SU-DHL-6 (cell line): ENCODE results near the gene MAP3K2.

Experiments
- H2AFZ ChIP-seq: fragments of 200-600 bp; sonication (generic); 2 replicates; pipeline ENCODE4 v1.6.1; 2014; ENCODE audit warnings: low read depth, mild to moderate bottlenecking, moderate library complexity, mixed read lengths, antibody characterized with exemption, low read length; ENCODE audit not compliant: severe bottlenecking
- H3F3A ChIP-seq: fragments of 200-600 bp; shearing (Covaris generic); 2 replicates; pipeline ENCODE4 v1.6.0; 2016; ENCODE audit warnings: antibody characterized with exemption, mild to moderate bottlenecking; ENCODE audit not compliant: insufficient read depth
- H3K27ac ChIP-seq: fragments of 200-600 bp; sonication (generic); 2 replicates; pipeline ENCODE4 v1.5.1; 2016; ENCODE audit warnings: low read depth, mild to moderate bottlenecking, low read length, moderate library complexity, mixed read lengths
- H3K27me3 ChIP-seq: fragments of 200-600 bp; sonication (generic), shearing (Covaris generic); 2 replicates; pipeline ENCODE4 v1.6.0; 2014; ENCODE audit warnings: mild to moderate bottlenecking, low read length
- H3K36me3 ChIP-seq: fragments of 200-600 bp; sonication (generic); 2 replicates; pipeline ENCODE4 v1.6.1; 2014; ENCODE audit warnings: mild to moderate bottlenecking, low read length, mixed read lengths
- H3K4me2 ChIP-seq: fragments of 300-600, 200-600 bp; shearing (Covaris generic), sonication (generic); 2 replicates; pipeline ENCODE4 v1.6.0; 2014; ENCODE audit warnings: low read length, low read depth, mild to moderate bottlenecking; ENCODE audit not compliant: poor library complexity, severe bottlenecking
- H3K4me3 ChIP-seq: fragments of 200-600 bp; sonication (generic); 2 replicates; pipeline ENCODE4 v1.5.1; 2014; ENCODE audit warnings: antibody characterized with exemption, low read length, mild to moderate bottlenecking, mixed read lengths; ENCODE audit not compliant: insufficient read depth, poor library complexity, severe bottlenecking
- H3K79me2 ChIP-seq: fragments of 200-600 bp; sonication (generic); 2 replicates; pipeline ENCODE4 v1.6.1; 2014; ENCODE audit warnings: mild to moderate bottlenecking, low read length, moderate library complexity; ENCODE audit not compliant: insufficient read depth
- H3K9ac ChIP-seq: fragments of 200-600 bp; sonication (generic); 2 replicates; pipeline ENCODE4 v1.7.0; 2014; ENCODE audit warnings: mild to moderate bottlenecking, low read length
- H3K9me2 ChIP-seq: fragments of 200-600 bp; sonication (generic); replicated peaks from 2 replicates; pipeline ENCODE4 v1.6.1; 2014; ENCODE audit warnings: low read length; ENCODE audit not compliant: insufficient read depth
- H3K9me3 ChIP-seq: fragments of 200-600 bp; sonication (generic); 2 replicates; pipeline ENCODE4 v1.6.1; 2014; ENCODE audit warnings: low read length, mixed read lengths; ENCODE audit not compliant: insufficient read depth
- H4K20me1 ChIP-seq: fragments of 200-600 bp; sonication (generic); 2 replicates; pipeline ENCODE4 v1.6.1; 2014; ENCODE audit warnings: low read depth, mild to moderate bottlenecking, antibody characterized with exemption, low read length, moderate library complexity, mixed read lengths
- CTCF ChIP-seq: fragments of 200-600 bp; sonication (generic); IDR thresholded peaks from one replicate; pipeline ENCODE4 v1.5.1; 2017; ENCODE audit warnings: antibody characterized with exemption, mild to moderate bottlenecking, low read length, moderate library complexity; ENCODE audit not compliant: insufficient read depth, poor library complexity, severe bottlenecking
- EZH2phosphoT487 ChIP-seq: fragments of 200-600 bp; sonication (generic), shearing (Covaris generic); conservative IDR thresholded peaks from 2 replicates; pipeline ENCODE4 v1.6.1; 2018; ENCODE audit warnings: mild to moderate bottlenecking, antibody characterized with exemption, low read length, moderate library complexity, mixed read lengths

Gene MAP3K2

GRCh38 chr2:127419448-127420038, 31.8 kb upstream of the MAP3K2 start:
- no peaks in the 10 kb centered on the region for H3K36me3 ChIP-seq
- no peak overlapping the region for H2AFZ ChIP-seq
- no peaks in the 10 kb centered on the region for H3K27me3 ChIP-seq
- H3K4me2 ChIP-seq = no peak overlapping the region
- H3K79me2 ChIP-seq = no peaks in the 10 kb centered on the region
- TF ChIP-seq CTCF (no peak), EZH2phosphoT487 (no peak)
- no peaks in the 10 kb centered on the region for H3K9me2 ChIP-seq
- no peaks in the 10 kb centered on the region for H4K20me1 ChIP-seq
- H3K9me3 ChIP-seq = no peaks in the 10 kb centered on the region
- H3K4me3 ChIP-seq = no peak overlapping the region
- no peak overlapping the region for H3K9ac ChIP-seq
- no peaks in the 10 kb centered on the region for H3F3A ChIP-seq
- no peak overlapping the region for H3K27ac ChIP-seq

DNA sequence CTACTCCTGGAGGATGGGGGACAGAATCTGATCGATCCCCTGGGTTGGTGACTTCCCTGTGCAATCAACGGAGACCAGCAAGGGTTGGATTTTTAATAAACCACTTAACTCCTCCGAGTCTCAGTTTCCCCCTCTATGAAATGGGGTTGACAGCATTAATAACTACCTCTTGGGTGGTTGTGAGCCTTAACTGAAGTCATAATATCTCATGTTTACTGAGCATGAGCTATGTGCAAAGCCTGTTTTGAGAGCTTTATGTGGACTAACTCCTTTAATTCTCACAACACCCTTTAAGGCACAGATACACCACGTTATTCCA, 31.3 kb upstream of the MAP3K2 start:
- no peak overlapping the region for H3K9ac ChIP-seq
- TF ChIP-seq CTCF = no peak
- no peak for TF ChIP-seq EZH2phosphoT487
- no peaks in the 10 kb centered on the region for H3K9me2 ChIP-seq
- H3F3A ChIP-seq = no peaks in the 10 kb centered on the region
- no peak overlapping the region for H2AFZ ChIP-seq
- no peak overlapping the region for H3K4me2 ChIP-seq
- no peaks in the 10 kb centered on the region for H3K36me3 ChIP-seq
- no peaks in the 10 kb centered on the region for H3K79me2 ChIP-seq
- H3K4me3 ChIP-seq = no peak overlapping the region
- H3K27ac ChIP-seq = no peak overlapping the region
- H3K9me3 ChIP-seq = no peaks in the 10 kb centered on the region
- H3K27me3 ChIP-seq = no peaks in the 10 kb centered on the region
- H4K20me1 ChIP-seq = no peaks in the 10 kb centered on the region

DNA sequence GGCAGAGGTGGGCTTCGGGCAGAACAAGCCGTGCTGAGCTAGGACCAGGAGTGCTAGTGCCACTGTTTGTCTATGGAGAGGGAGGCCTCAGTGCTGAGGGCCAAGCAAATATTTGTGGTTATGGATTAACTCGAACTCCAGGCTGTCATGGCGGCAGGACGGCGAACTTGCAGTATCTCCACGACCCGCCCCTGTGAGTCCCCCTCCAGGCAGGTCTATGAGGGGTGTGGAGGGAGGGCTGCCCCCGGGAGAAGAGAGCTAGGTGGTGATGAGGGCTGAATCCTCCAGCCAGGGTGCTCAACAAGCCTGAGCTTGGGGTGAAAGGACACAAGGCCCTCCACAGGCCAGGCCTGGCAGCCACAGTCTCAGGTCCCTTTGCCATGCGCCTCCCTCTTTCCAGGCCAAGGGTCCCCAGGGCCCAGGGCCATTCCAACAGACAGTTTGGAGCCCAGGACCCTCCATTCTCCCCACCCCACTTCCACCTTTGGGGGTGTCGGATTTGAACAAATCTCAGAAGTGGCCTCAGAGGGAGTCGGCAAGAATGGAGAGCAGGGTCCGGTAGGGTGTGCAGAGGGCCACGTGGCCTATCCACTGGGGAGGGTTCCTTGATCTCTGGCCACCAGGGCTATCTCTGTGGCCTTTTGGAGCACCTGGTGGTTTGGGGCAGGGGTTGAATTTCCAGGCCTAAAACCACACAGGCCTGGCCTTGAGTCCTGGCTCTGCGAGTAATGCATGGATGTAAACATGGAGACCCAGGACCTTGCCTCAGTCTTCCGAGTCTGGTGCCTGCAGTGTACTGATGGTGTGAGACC, 30.7 kb upstream of the MAP3K2 start, which contains the start of gene PROC:
TSS of gene PROC (plus strand) at position 128 of the 812 bp plus-strand sequence. CDS start 1,516 bp downstream, outside the sequence.
- Histone ChIP-seq H3K79me2 (no peaks in the 10 kb centered on the region), H3K36me3 (no peaks in the 10 kb centered on the region), H3K4me2 (no peak within 1 kb of the TSS), H3K9me2 (no peaks in the 10 kb centered on the region), H2AFZ (no peak within 1 kb of the TSS), H3K4me3 (no peak within 1 kb of the TSS), H3K27me3 (no peaks in the 10 kb centered on the region), H4K20me1 (no peaks in the 10 kb centered on the region), H3K9ac (no peak within 1 kb of the TSS), H3K27ac (no peak within 1 kb of the TSS), H3F3A (no peaks in the 10 kb centered on the region), H3K9me3 (no peaks in the 10 kb centered on the region)
- TF ChIP-seq EZH2phosphoT487 (no peak), CTCF (no peak)
